HCT116 (cell line): ENCODE data around the gene ANKRD37. TPM values are rescaled to one million over a fixed set of nuclear protein-coding genes. Genes with fewer than 3 reads are reported as not detected.

Source experiments
- ATAC-seq: fragments of 200-7000 bp; cut with Tn5 transposase; 2 replicates; pipeline ENCODE4 v1.9.1; 2020; ENCODE audit warnings: mild to moderate bottlenecking, moderate library complexity
- BruUV-seq: library from RNA; stranded (reverse); fragments of 400-500 nt; replicated peaks from 2 replicates; lab custom pipeline; 2021; lab: Mats Ljungman, UMichigan
- CTCF ChIA-PET: fragments of 300-600 bp; sonication (Branson Sonifier 250); formaldehyde crosslinking; loops from one replicate; lab custom pipeline; 2021; ENCODE audit warnings: antibody characterized with exemption; lab: Charles Lee
- POLR2A ChIA-PET: fragments of 300-600, 350-600 bp; sonication (Branson Sonifier 250); formaldehyde crosslinking; loops from one replicate; lab custom pipeline; 2021; ENCODE audit warnings: antibody characterized with exemption; lab: Charles Lee
- RAD21 ChIA-PET, 2 experiments: fragments of 300-600 bp; sonication (Branson Sonifier 250); formaldehyde crosslinking; loops; one replicate each; lab custom pipeline; 2023; ENCODE audit warnings: low total read pairs in 2 of 2; ENCODE audit not compliant: uncharacterized antibody in 2 of 2, unreplicated experiment in 2 of 2, low non-redundant PET in 1 of 2; lab: Charles Lee
- DNase-seq: peaks from one replicate; pipeline ENCODE4 v3.0.0-alpha.2; 2010; ENCODE audit warnings: low read depth, low spot score
- H2AFZ ChIP-seq: fragments of 200-600 bp; shearing (Covaris generic), sonication (generic); 2 replicates; pipeline ENCODE4 v1.6.1; 2017; ENCODE audit warnings: low read depth, mixed run types, mixed read lengths, antibody characterized with exemption, low read length; ENCODE audit not compliant: poor library complexity, severe bottlenecking
- H3K27ac ChIP-seq: 2 replicates; pipeline ENCODE4 v1.5.1; 2012; ENCODE audit warnings: low read depth, low read length
- H3K27me3 ChIP-seq: fragments of 200-600 bp; sonication (generic); 2 replicates; pipeline ENCODE4 v1.6.1; 2016; ENCODE audit warnings: mixed run types, low read length, mixed read lengths; ENCODE audit not compliant: insufficient read depth
- H3K36me3 ChIP-seq, 2 experiments: fragments of 200-500 bp in 1 of 2; fragments of 200-600 bp in 1 of 2; sonication (Bioruptor generic) in 1 of 2; sonication (generic) in 1 of 2; 2 replicates each; pipeline versions ENCODE4 v1.5.1 to v1.6.1; 2014 to 2016; ENCODE audit warnings: low read length in 2 of 2, inconsistent platforms in 1 of 2, mixed read lengths in 1 of 2, mixed run types in 1 of 2; ENCODE audit not compliant: insufficient read depth in 2 of 2, control insufficient read depth in 1 of 2
- H3K4me1 ChIP-seq, 2 experiments: fragments of 200-600 bp in 1 of 2; sonication (generic) in 1 of 2; 2 replicates each; pipeline versions ENCODE4 v1.5.1 to v1.6.1; 2012 to 2017; ENCODE audit warnings: low read length in 2 of 2, inconsistent platforms in 1 of 2, mild to moderate bottlenecking in 1 of 2, mixed read lengths in 1 of 2, mixed run types in 1 of 2, moderate library complexity in 1 of 2; ENCODE audit not compliant: insufficient read depth in 2 of 2, control insufficient read depth in 1 of 2
- H3K4me2 ChIP-seq: fragments of 200-600 bp; sonication (generic); 2 replicates; pipeline ENCODE4 v1.6.1; 2017; ENCODE audit warnings: mixed run types, low read length, mixed read lengths
- H3K4me3 ChIP-seq, 2 experiments: fragments of 200-600 bp in 1 of 2; sonication (generic) in 1 of 2; replicated peaks in 1 of 2; 2 replicates each; pipeline ENCODE4 v1.5.1; 2011 to 2016; ENCODE audit warnings: low read length in 2 of 2, control low read depth in 1 of 2, low read depth in 1 of 2, mild to moderate bottlenecking in 1 of 2, mixed read lengths in 1 of 2, mixed run types in 1 of 2
- H3K79me2 ChIP-seq: fragments of 200-600 bp; sonication (generic); 2 replicates; pipeline ENCODE4 v1.6.1; 2017; ENCODE audit warnings: mild to moderate bottlenecking, mixed run types, low read length, moderate library complexity, mixed read lengths; ENCODE audit not compliant: insufficient read depth
- H3K9ac ChIP-seq: fragments of 200-600 bp; sonication (generic); 2 replicates; pipeline ENCODE4 v1.6.1; 2016; ENCODE audit warnings: low read length, mixed read lengths
- H3K9me2 ChIP-seq: fragments of 200-600 bp; sonication (generic), shearing (Covaris generic); 2 replicates; pipeline ENCODE4 v1.6.1; 2017; ENCODE audit warnings: mixed run types, mild to moderate bottlenecking, moderate library complexity; ENCODE audit not compliant: insufficient read depth
- H3K9me3 ChIP-seq, 2 experiments: fragments of 200-500 bp in 1 of 2; fragments of 200-600 bp in 1 of 2; sonication (Bioruptor generic) in 1 of 2; sonication (generic) in 1 of 2; 2 replicates each; pipeline ENCODE4 v1.6.1; 2014 to 2017; ENCODE audit warnings: low read length in 2 of 2, mixed read lengths in 2 of 2, inconsistent platforms in 1 of 2, low read depth in 1 of 2, mild to moderate bottlenecking in 1 of 2, mixed run types in 1 of 2, moderate library complexity in 1 of 2; ENCODE audit not compliant: control insufficient read depth in 1 of 2, insufficient read depth in 1 of 2
- H4K20me1 ChIP-seq: fragments of 200-600 bp; sonication (generic), shearing (Covaris generic); 2 replicates; pipeline ENCODE4 v1.6.1; 2017; ENCODE audit warnings: mixed run types, mild to moderate bottlenecking, moderate library complexity; ENCODE audit not compliant: insufficient read depth
- CBX3 ChIP-seq: IDR thresholded peaks from 2 replicates; pipeline ENCODE4 v1.6.1; 2012; ENCODE audit warnings: low read depth
- CEBPB ChIP-seq: IDR thresholded peaks from 2 replicates; pipeline ENCODE4 v1.6.1; 2012; ENCODE audit warnings: low read depth
- ELF1 ChIP-seq: IDR thresholded peaks from 2 replicates; pipeline ENCODE4 v1.6.1; 2012; ENCODE audit warnings: low read depth, borderline replicate concordance
- FOSL1 ChIP-seq: IDR thresholded peaks from 2 replicates; pipeline ENCODE4 v1.6.1; 2012; ENCODE audit warnings: low read depth
- POLR2A ChIP-seq: IDR thresholded peaks from 2 replicates; pipeline ENCODE4 v1.7.0; 2011; ENCODE audit warnings: borderline replicate concordance; ENCODE audit not compliant: insufficient read depth, insufficient read length; ENCODE audit errors: extremely low read depth
- POLR2AphosphoS5 ChIP-seq: IDR thresholded peaks from 2 replicates; pipeline ENCODE4 v1.6.1; 2011; ENCODE audit warnings: mild to moderate bottlenecking, low read depth, low read length, moderate library complexity
- RAD21 ChIP-seq: IDR thresholded peaks from 2 replicates; pipeline ENCODE4 v1.6.1; 2012; ENCODE audit warnings: low read depth, mild to moderate bottlenecking
- SIN3A ChIP-seq: IDR thresholded peaks from 2 replicates; pipeline ENCODE4 v1.6.1; 2012; ENCODE audit warnings: low read depth
- SP1 ChIP-seq: IDR thresholded peaks from 2 replicates; pipeline ENCODE4 v1.6.1; 2012; ENCODE audit warnings: low read depth
- ZFX ChIP-seq: fragments of 450-650 bp; IDR thresholded peaks from 2 replicates; pipeline ENCODE4 v1.6.1; 2017
- ZNF274 ChIP-seq: fragments of 200-500 bp; sonication (Bioruptor generic); IDR thresholded peaks from 2 replicates; pipeline ENCODE4 v1.6.1; 2014; ENCODE audit warnings: mild to moderate bottlenecking, low read depth, low read length, inconsistent platforms
- intact Hi-C: fragments of 100-400 bp; cut with micrococcal nuclease; formaldehyde crosslinking; loops from 2 replicates; pipeline ENCODE4 v1.10.0; 2022
- total RNA-seq: library from RNA; stranded (reverse); gene quantifications from one replicate; pipeline ENCODE4 v1.2.1, GENCODE V29; 2021; ENCODE audit not compliant: unreplicated experiment
- TF ChIP-seq, protein P1 (sequence below), 3 experiments: fragments of 200-600 bp in 1 of 3; sonication (generic) in 1 of 3; IDR thresholded peaks in 2 of 3; conservative IDR thresholded peaks in 1 of 3; 2 replicates each; pipeline ENCODE4 v1.5.1; 2012 to 2017; ENCODE audit warnings: low read depth in 2 of 3, low read length in 2 of 3, antibody characterized with exemption in 1 of 3, borderline replicate concordance in 1 of 3, control low read depth in 1 of 3, mild to moderate bottlenecking in 1 of 3, mixed read lengths in 1 of 3, mixed run types in 1 of 3, moderate library complexity in 1 of 3; ENCODE audit not compliant: insufficient read depth in 1 of 3
- TF ChIP-seq, protein P2 (sequence below): IDR thresholded peaks from 2 replicates; pipeline ENCODE4 v1.6.1; 2012

Gene ANKRD37
- total RNA-seq, 1 experiment from 2014 or later = 29.9 TPM

DNA sequence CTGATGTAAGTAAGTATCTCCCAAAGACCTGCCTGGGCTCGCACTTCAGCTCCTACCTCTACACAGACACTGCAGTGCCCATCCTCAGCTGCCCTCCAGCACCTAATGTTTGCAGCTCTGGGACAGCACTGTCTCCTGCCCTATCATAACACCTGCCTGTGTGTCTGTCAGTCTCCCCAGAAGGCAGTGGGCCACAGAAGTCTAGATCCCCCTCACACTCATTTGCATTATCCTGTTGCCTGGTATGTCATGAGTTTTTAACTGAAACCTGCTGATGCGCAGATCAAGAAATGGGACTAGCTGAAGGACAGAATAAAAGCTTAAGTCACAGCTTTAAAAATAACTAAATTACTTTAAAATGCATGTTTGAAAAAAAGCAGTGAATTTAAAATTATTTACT, 43.9 kb upstream of the ANKRD37 start:
- no peak overlapping the region for H3K9ac ChIP-seq
- H3K27me3 ChIP-seq = no peaks in the 10 kb centered on the region
- H3K4me2 ChIP-seq = no peak overlapping the region
- ChIA-PET RAD21 (no interaction called here), CTCF (no interaction called here), POLR2A (no interaction called here)
- intact Hi-C loops = no loop called here
- no peaks in the 10 kb centered on the region for H3K79me2 ChIP-seq
- TF ChIP-seq, protein P1, sequence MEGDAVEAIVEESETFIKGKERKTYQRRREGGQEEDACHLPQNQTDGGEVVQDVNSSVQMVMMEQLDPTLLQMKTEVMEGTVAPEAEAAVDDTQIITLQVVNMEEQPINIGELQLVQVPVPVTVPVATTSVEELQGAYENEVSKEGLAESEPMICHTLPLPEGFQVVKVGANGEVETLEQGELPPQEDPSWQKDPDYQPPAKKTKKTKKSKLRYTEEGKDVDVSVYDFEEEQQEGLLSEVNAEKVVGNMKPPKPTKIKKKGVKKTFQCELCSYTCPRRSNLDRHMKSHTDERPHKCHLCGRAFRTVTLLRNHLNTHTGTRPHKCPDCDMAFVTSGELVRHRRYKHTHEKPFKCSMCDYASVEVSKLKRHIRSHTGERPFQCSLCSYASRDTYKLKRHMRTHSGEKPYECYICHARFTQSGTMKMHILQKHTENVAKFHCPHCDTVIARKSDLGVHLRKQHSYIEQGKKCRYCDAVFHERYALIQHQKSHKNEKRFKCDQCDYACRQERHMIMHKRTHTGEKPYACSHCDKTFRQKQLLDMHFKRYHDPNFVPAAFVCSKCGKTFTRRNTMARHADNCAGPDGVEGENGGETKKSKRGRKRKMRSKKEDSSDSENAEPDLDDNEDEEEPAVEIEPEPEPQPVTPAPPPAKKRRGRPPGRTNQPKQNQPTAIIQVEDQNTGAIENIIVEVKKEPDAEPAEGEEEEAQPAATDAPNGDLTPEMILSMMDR (IDR thresholded peaks at IDR 0.05 in 2 of 3, conservative IDR thresholded peaks at IDR 0.05 in 1 of 3; ENCODE audit: borderline replicate concordance in 1 of 3, insufficient read depth in 1 of 3, low read depth in 2 of 3, low read length in 2 of 3) = no peak
- TF ChIP-seq SP1 = no peak
- no peak for TF ChIP-seq POLR2A
- no peak for TF ChIP-seq CEBPB
- H3K36me3 ChIP-seq = no peaks in the 10 kb centered on the region
- no peak overlapping the region for H3K4me3 ChIP-seq
- H3K27ac ChIP-seq = no peak overlapping the region
- ATAC-seq (no peak), DNase-seq (no peak)
- H4K20me1 ChIP-seq = no peaks in the 10 kb centered on the region
- no peaks in the 10 kb centered on the region for H3K9me2 ChIP-seq
- no TSS peak for BruUV-seq
- no peak overlapping the region for H2AFZ ChIP-seq
- H3K4me1 ChIP-seq = no peaks in the 10 kb centered on the region
- H3K9me3 ChIP-seq = no peaks in the 10 kb centered on the region

DNA sequence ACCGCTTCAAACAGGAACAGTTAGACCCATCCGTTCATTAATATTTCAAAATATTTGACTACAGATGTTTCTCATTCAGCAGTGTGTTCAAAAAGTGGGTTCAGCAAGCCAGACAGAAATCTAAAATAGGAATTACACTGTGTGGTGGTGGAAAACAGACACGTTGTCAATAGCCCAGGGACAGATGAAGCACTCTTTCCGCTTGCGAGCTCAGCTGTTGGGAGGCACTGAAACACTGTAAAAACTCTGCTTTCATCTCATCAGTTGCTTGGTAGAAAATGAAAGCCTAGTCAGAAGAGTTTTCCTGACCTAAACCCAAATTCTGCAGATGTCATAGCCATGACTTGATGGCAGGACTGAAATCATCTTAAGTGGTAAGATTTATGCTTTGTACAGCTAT, 39.4 kb upstream of the ANKRD37 start:
- Histone ChIP-seq H4K20me1 (no peaks in the 10 kb centered on the region), H3K4me3 (no peak overlapping the region), H3K79me2 (no peaks in the 10 kb centered on the region), H3K9me3 (no peaks in the 10 kb centered on the region), H3K27me3 (no peaks in the 10 kb centered on the region), H3K9ac (no peak overlapping the region), H3K4me1 (peaks cover 0 to 8% of the 10 kb centered on the region in 2 experiments; a peak in 2 of 4 replicates), H3K9me2 (no peaks in the 10 kb centered on the region), H3K4me2 (no peak overlapping the region), H3K27ac (no peak overlapping the region), H3K36me3 (no peaks in the 10 kb centered on the region), H2AFZ (no peak overlapping the region)
- DNase-seq (no peak), ATAC-seq (no peak)
- BruUV-seq = no TSS peak
- ChIA-PET RAD21 (no interaction called here), CTCF (no interaction called here), POLR2A (no interaction called here)
- intact Hi-C loops = no loop called here
- no peak for TF ChIP-seq ELF1
- TF ChIP-seq ZNF274 = no peak
- no peak for TF ChIP-seq RAD21
- TF ChIP-seq CBX3 = no peak
- TF ChIP-seq CEBPB = no peak
- TF ChIP-seq, protein P1 (IDR thresholded peaks at IDR 0.05 in 2 of 3, conservative IDR thresholded peaks at IDR 0.05 in 1 of 3; ENCODE audit: borderline replicate concordance in 1 of 3, insufficient read depth in 1 of 3, low read depth in 2 of 3, low read length in 2 of 3) = no peak
- TF ChIP-seq ZFX = no peak
- TF ChIP-seq SIN3A = no peak
- no peak for TF ChIP-seq FOSL1
- no peak for TF ChIP-seq SP1
- TF ChIP-seq, protein P2, sequence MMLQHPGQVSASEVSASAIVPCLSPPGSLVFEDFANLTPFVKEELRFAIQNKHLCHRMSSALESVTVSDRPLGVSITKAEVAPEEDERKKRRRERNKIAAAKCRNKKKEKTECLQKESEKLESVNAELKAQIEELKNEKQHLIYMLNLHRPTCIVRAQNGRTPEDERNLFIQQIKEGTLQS = no peak
- TF ChIP-seq POLR2A = no peak
- no peak for TF ChIP-seq POLR2AphosphoS5
